Esophagus muscularis mucosa (tissue), 3 donors: ENCODE measurements around the gene AAGAB.

ENCODE experiments used
- POLR2AphosphoS5 ChIP-seq, 2 donors: sonication (generic); formaldehyde crosslinking; IDR thresholded peaks; one replicate each; pipeline ENCODE4 v1.6.1; 2017; ENCODE audit warnings: antibody characterized with exemption in 2 of 2
- TF ChIP-seq, protein P1 (sequence below), 3 experiments: fragments of 200-600 bp in 2 of 3; fragments of 450-650 bp in 1 of 3; sonication (generic) in 2 of 3; IDR thresholded peaks; one replicate each; pipeline ENCODE4 v1.5.1; 2017 to 2019; ENCODE audit warnings: antibody characterized with exemption in 3 of 3, mild to moderate bottlenecking in 2 of 3, moderate library complexity in 1 of 3

DNA sequence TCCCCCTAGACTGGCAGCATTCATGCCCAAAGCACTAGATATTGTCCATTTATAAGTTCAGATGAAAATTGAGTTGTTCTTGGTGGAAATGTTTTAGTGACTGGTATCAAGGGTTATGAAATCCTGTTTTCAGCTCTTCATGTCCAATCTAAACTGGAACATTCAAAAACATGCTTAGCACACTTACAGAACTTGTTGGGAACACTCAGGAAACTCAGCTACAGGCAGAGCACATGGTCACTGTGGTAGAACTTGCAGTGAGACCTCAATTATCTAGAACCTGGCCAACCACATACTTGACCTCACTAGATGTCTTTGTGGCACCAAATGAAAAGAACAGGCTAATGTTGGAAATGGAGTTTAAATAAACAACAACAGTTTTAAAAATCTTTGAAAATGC is 100.2 kb downstream of the AAGAB start:
- TF ChIP-seq POLR2AphosphoS5 (IDR thresholded peaks at IDR 0.05) = no peak
- TF ChIP-seq, protein P1, sequence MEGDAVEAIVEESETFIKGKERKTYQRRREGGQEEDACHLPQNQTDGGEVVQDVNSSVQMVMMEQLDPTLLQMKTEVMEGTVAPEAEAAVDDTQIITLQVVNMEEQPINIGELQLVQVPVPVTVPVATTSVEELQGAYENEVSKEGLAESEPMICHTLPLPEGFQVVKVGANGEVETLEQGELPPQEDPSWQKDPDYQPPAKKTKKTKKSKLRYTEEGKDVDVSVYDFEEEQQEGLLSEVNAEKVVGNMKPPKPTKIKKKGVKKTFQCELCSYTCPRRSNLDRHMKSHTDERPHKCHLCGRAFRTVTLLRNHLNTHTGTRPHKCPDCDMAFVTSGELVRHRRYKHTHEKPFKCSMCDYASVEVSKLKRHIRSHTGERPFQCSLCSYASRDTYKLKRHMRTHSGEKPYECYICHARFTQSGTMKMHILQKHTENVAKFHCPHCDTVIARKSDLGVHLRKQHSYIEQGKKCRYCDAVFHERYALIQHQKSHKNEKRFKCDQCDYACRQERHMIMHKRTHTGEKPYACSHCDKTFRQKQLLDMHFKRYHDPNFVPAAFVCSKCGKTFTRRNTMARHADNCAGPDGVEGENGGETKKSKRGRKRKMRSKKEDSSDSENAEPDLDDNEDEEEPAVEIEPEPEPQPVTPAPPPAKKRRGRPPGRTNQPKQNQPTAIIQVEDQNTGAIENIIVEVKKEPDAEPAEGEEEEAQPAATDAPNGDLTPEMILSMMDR (IDR thresholded peaks at IDR 0.05) = no peak
